PC-9 (cell line): Measurements from ENCODE around the gene TNIK. TPM values are rescaled to one million over a fixed set of nuclear protein-coding genes. Genes with fewer than 3 reads are reported as not detected.

Experiments used
- BruUV-seq: library from RNA; stranded (reverse); fragments of 400-500 nt; replicated peaks from 2 replicates; lab custom pipeline; 2021; lab: Mats Ljungman, UMichigan
- CTCF ChIA-PET: fragments of 300-600 bp; sonication (Branson Sonifier 250); formaldehyde crosslinking; loops from one replicate; lab custom pipeline; 2022; ENCODE audit warnings: antibody characterized with exemption; lab: Charles Lee
- POLR2A ChIA-PET: fragments of 300-600 bp; sonication (Branson Sonifier 250); formaldehyde crosslinking; loops from one replicate; lab custom pipeline; 2022; ENCODE audit warnings: antibody characterized with exemption; ENCODE audit not compliant: unreplicated experiment; lab: Charles Lee
- DNase-seq, 2 experiments: peaks; one replicate each; pipeline versions ENCODE4 v3.0.0 to v3.0.0-alpha.2; 2015 to 2022; ENCODE audit warnings: mixed read lengths in 1 of 2
- H2AFZ ChIP-seq: fragments of 200-600 bp; sonication (generic); 2 replicates; pipeline ENCODE4 v1.8.1; 2017; ENCODE audit warnings: antibody characterized with exemption
- H3F3A ChIP-seq: fragments of 200-600 bp; sonication (generic); 2 replicates; pipeline ENCODE4 v1.8.1; 2017; ENCODE audit warnings: antibody characterized with exemption, mild to moderate bottlenecking, low read depth; ENCODE audit not compliant: insufficient read depth
- H3K27ac ChIP-seq: fragments of 200-600 bp; sonication (generic); 2 replicates; pipeline ENCODE4 v1.6.1; 2016; ENCODE audit warnings: mixed run types
- H3K27me3 ChIP-seq: fragments of 200-600 bp; sonication (generic); 2 replicates; pipeline ENCODE4 v1.6.1; 2016; ENCODE audit warnings: low read depth, mixed run types; ENCODE audit not compliant: insufficient read depth
- H3K36me3 ChIP-seq: fragments of 200-600 bp; sonication (generic); 2 replicates; pipeline ENCODE4 v1.6.1; 2016; ENCODE audit warnings: low read depth, mixed run types
- H3K4me1 ChIP-seq: fragments of 200-600 bp; sonication (generic); replicated peaks from 2 replicates; pipeline ENCODE4 v1.6.1; 2016; ENCODE audit warnings: mixed run types; ENCODE audit not compliant: insufficient read depth
- H3K4me2 ChIP-seq: fragments of 200-600 bp; sonication (generic); 2 replicates; pipeline ENCODE4 v1.6.1; 2017; ENCODE audit warnings: mixed run types
- H3K4me3 ChIP-seq: fragments of 200-600 bp; sonication (generic); 2 replicates; pipeline ENCODE4 v1.6.1; 2016; ENCODE audit warnings: mixed run types
- H3K79me2 ChIP-seq: fragments of 200-600 bp; sonication (generic); 2 replicates; pipeline ENCODE4 v1.6.1; 2017; ENCODE audit warnings: low read depth, mixed run types
- H3K9me2 ChIP-seq: fragments of 200-600 bp; sonication (generic); 2 replicates; pipeline ENCODE4 v1.8.1; 2017; ENCODE audit warnings: mild to moderate bottlenecking; ENCODE audit not compliant: insufficient read depth
- H3K9me3 ChIP-seq: fragments of 200-600 bp; sonication (generic); 2 replicates; pipeline ENCODE4 v1.8.1; 2016; ENCODE audit warnings: low read depth; ENCODE audit not compliant: insufficient read depth
- H4K20me1 ChIP-seq: fragments of 200-600 bp; sonication (generic); 2 replicates; pipeline ENCODE4 v1.8.1; 2017; ENCODE audit not compliant: insufficient read depth
- CTCF ChIP-seq: fragments of 200-600 bp; sonication (generic); conservative IDR thresholded peaks from 2 replicates; pipeline ENCODE4 v1.6.1; 2017; ENCODE audit warnings: mixed run types, antibody characterized with exemption, mild to moderate bottlenecking, moderate library complexity
- EZH2 ChIP-seq: fragments of 200-600 bp; sonication (generic); IDR thresholded peaks from 2 replicates; pipeline ENCODE4 v1.8.0; 2017; ENCODE audit warnings: antibody characterized with exemption, low read depth
- intact Hi-C: fragments of 100-400 bp; cut with micrococcal nuclease; formaldehyde crosslinking; loops from one replicate; pipeline ENCODE4 v1.10.0; 2022; ENCODE audit not compliant: unreplicated experiment
- total RNA-seq: library from RNA; stranded (reverse); gene quantifications from 2 replicates; pipeline ENCODE4 v1.2.3, GENCODE V29; 2021

Gene TNIK
- total RNA-seq, 1 experiment from 2014 or later, result 30.7 TPM

GRCh38 chr3:171412473-171412872 lies 47.7 kb downstream of the TNIK start:
- Histone ChIP-seq H3K36me3 (no peaks in the 10 kb centered on the region), H3K4me2 (no peak overlapping the region), H2AFZ (no peak overlapping the region), H3K9me3 (no peaks in the 10 kb centered on the region; the same call in 1 of the 2 replicates), H3K4me1 (peaks cover 9% of the 10 kb centered on the region; the same call in 1 of the 2 replicates), H3F3A (peaks cover 9% of the 10 kb centered on the region; the same call in 1 of the 2 replicates), H3K27me3 (no peaks in the 10 kb centered on the region), H4K20me1 (no peaks in the 10 kb centered on the region), H3K4me3 (no peak overlapping the region), H3K79me2 (peaks cover 29% of the 10 kb centered on the region; the same call in 1 of the 2 replicates), H3K27ac (no peak overlapping the region), H3K9me2 (no peaks in the 10 kb centered on the region)
- DNase-seq, result no peak
- no TSS peak for BruUV-seq
- no peak for TF ChIP-seq EZH2
- no peak for TF ChIP-seq CTCF
- ChIA-PET CTCF (no interaction called here), POLR2A (no interaction called here)
- intact Hi-C loops, result no loop called here

- peaks cover 9% of the 10 kb centered on the region; the same call in 1 of the 2 replicates for H3F3A ChIP-seq
- peaks cover 10% of the 10 kb centered on the region; the same call in 1 of the 2 replicates for H3K4me1 ChIP-seq
- BruUV-seq, result no TSS peak
- TF ChIP-seq CTCF (no peak), EZH2 (no peak)
- H3K9me3 ChIP-seq, result no peaks in the 10 kb centered on the region; the same call in 1 of the 2 replicates
- H3K79me2 ChIP-seq, result peaks cover 33% of the 10 kb centered on the region; the same call in 1 of the 2 replicates
- no peaks in the 10 kb centered on the region for H3K36me3 ChIP-seq
- no peak for DNase-seq
- H3K27ac ChIP-seq, result no peak overlapping the region
- H4K20me1 ChIP-seq, result no peaks in the 10 kb centered on the region
- no peak overlapping the region for H3K4me2 ChIP-seq
- ChIA-PET CTCF (no interaction called here), POLR2A (no interaction called here)
- intact Hi-C loops, result no loop called here
- no peaks in the 10 kb centered on the region for H3K9me2 ChIP-seq
- no peak overlapping the region for H2AFZ ChIP-seq
- no peak overlapping the region for H3K4me3 ChIP-seq
- H3K27me3 ChIP-seq, result no peaks in the 10 kb centered on the region
Observed at GRCh38 chr3:171412054-171412453, 48.2 kb downstream of the TNIK start.

- H4K20me1 ChIP-seq, result no peaks in the 10 kb centered on the region
- no peak overlapping the region for H3K4me2 ChIP-seq
- H3K9me2 ChIP-seq, result no peaks in the 10 kb centered on the region
- H3K27me3 ChIP-seq, result no peaks in the 10 kb centered on the region
- ChIA-PET CTCF (no interaction called here), POLR2A (no interaction called here)
- no peak overlapping the region for H3K4me3 ChIP-seq
- no peaks in the 10 kb centered on the region for H3K9me3 ChIP-seq
- H3F3A ChIP-seq, result peaks cover 9% of the 10 kb centered on the region; the same call in 1 of the 2 replicates
- TF ChIP-seq EZH2, result no peak
- no peak for TF ChIP-seq CTCF
- H3K79me2 ChIP-seq, result peaks cover 39% of the 10 kb centered on the region
- H3K27ac ChIP-seq, result no peak overlapping the region
- DNase-seq, result no peak
- H3K36me3 ChIP-seq, result no peaks in the 10 kb centered on the region
- no peak overlapping the region for H2AFZ ChIP-seq
- intact Hi-C loops, result no loop called here
- H3K4me1 ChIP-seq, result peaks cover 10% of the 10 kb centered on the region; the same call in 1 of the 2 replicates
- BruUV-seq, result no TSS peak
Observed at GRCh38 chr3:171410186-171410585, 50.0 kb downstream of the TNIK start.
